M059J (cell line): ENCODE measurements around the gene PRPF40B. TPM values are rescaled to one million over a fixed set of nuclear protein-coding genes. Genes with fewer than 3 reads are reported as not detected.
"Not testable (repeated sequence)": the region's sequence is repeated elsewhere in the genome, so short reads cannot be mapped to it uniquely, and the experiment has no call there.

ENCODE experiments used
- DNase-seq: peaks from one replicate; pipeline ENCODE4 v3.0.0-alpha.2; 2012; ENCODE audit warnings: low read depth
- total RNA-seq: library from RNA; depleted of rRNA; stranded (reverse); fragments of >200 nt; shearing (Covaris generic); gene quantifications from 2 replicates; pipeline ENCODE4 v1.2.3, GENCODE V29; 2014

Gene PRPF40B
- total RNA-seq, 1 experiment from 2014 or later = 9.8 TPM

DNA sequence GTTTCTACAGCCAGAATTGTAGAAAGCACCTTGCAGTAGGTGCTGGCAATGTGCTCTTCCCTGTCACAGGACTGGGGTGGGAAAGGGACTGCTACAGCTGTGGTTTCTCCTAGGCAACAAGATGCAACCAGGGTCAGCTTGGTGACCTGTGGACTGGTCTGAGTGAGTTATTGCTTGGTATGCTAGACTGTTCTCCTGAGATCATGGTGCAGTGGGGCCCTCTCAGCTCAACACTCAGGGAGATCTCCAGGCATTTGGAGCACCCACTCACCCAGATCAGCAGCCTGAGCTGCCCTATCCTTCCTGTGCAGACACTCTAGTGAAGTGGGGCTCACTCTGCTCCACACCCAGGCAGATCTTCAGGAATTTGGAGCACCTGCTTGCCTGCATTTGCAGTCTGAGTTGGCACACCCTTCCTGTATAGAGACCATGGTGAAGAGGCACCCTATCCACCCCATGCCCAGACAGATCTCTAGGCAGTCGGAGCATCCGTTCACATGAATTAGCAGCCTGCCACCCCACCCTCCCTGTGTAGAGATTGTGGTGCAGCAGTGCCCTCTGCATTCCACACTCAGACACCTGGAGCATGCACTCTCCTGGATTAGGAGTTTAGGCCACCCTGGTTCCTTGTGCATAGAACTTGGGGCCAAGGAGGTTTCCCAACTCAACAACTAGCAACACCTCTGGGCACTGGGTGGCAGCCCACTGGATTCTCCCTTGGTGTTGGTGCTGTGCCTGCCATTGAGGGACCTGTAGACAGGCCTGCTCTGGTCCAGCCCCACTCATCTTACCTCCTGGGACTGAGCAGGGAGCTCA, 14.1 kb upstream of the PRPF40B start:
- DNase-seq = no peak

DNA sequence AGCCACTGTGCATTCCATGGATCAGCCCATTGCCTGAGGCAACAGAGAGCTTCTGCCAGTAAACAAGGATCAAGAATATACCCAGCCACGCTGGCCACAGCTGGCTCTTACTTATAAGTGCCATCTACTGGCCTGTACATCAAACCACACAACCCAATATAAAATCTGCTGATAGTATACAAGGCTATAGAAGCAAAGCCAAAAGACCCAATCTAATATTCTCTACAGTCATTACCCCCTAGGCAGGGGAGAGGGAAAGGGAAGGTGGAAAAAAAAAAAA, 13.5 kb upstream of the PRPF40B start:
- peak; percentile 43 for DNase-seq

DNA sequence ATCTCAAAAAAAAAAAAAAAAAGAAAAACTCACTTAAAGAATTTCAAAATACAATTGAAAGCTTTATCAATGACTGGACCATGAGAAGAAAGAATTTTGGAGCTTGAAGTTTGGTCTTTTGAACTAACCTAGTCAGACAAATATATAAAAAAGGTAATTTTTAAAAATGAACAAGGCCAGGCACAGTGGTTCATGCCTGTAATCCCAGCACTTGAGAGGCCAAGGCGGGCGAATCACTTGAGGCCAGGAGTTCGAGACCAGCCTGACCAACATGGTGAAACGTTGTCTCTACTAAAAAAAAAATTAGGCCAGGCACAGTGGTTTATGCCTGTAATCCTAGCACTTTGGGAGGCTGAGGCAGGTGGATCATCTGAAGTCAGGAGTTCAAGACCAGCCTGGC, 12.6 kb upstream of the PRPF40B start:
- not testable (repeated sequence) for DNase-seq

DNA sequence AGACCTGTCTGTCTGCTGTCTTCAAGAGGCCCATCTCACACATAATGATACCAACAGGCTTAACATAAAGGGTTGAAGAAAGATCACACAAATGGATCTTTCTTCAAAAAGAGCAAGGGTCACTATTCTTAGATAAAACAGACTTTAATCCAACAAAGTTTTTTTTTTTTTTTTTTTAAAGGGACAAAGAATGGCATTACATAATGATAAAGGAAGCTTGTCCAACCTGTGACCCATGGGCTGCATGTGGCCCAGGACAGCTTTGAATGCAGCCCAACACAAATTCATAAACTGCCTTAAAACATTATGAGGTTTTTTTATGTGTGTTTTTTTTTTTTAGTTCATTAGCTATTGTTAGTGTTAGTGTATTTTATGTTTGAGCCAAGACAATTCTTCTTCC, 11.2 kb upstream of the PRPF40B start:
- no peak for DNase-seq

GRCh38 chr12:49615725-49616124, 7.6 kb upstream of the PRPF40B start:
- peak; percentile 77 for DNase-seq

- no peak for DNase-seq
These were observed 6.7 kb upstream of the PRPF40B start for GRCh38 chr12:49616533-49617219.

- DNase-seq = no peak
These were observed 4.8 kb upstream of the PRPF40B start for GRCh38 chr12:49618576-49618975.

DNA sequence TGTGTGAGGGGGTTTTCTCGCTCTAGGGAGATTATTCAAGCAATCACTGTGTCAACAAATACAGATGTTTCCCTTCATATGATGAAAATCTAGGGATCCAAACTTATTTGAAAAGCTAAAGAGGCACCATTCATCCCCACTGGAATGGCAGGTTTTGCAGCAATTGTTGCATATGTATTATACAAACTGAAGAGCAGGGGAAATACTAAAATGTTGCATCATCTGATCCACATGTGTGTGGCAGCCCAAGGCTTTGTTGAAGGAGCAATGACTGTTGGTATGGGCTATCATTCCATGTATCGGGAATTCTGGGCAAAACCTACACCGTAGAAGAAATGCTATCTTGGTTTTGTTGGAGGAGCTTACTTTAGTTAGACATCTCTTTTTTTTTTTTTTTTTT, 4.1 kb upstream of the PRPF40B start:
- no peak for DNase-seq

- DNase-seq = no peak
These were observed 1.5 kb upstream of the PRPF40B start for GRCh38 chr12:49621651-49622500.

GRCh38 chr12:49622501-49623141, 740 bp upstream of the PRPF40B start:
- DNase-seq = peak; percentile 46

- peak; percentile 86 for DNase-seq
These were observed 1.7 kb downstream of the PRPF40B start for GRCh38 chr12:49624921-49625577.

DNA sequence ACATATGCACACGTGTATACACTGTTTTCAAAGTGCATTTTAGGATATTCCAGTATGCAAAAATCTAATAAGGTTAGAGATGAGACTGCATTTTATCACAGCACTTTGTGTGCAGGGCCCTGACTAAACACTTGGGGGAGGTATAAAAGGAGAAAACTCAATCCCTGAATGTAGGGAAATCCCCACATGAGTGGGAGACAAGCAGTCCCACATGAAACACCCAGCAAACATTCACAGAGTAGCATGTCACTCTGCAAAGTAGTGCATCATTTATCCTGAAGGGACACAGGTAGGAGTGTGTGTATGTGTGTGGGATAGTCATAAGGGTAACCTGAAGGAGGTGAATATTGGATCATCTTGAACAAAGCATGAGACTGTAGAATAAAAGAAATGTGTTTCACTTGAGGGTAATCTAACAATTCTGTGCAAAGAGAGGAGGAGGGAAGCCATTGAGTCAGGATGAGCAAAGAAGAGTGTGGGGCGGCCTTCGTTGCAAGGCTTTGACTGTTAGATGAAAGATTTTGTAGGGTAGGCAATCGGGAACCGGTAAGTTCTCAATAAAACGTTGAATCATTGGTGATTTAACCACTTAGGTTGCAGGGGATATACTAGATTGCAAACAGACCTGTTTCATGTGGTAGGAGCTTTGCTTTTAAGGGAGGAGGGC, 2.9 kb downstream of the PRPF40B start:
- peak; percentile 23 for DNase-seq

- DNase-seq = no peak
These were observed 3.5 kb downstream of the PRPF40B start for GRCh38 chr12:49626836-49627235.

GRCh38 chr12:49627752-49628360, 4.5 kb downstream of the PRPF40B start:
- peak; percentile 87 for DNase-seq

DNA sequence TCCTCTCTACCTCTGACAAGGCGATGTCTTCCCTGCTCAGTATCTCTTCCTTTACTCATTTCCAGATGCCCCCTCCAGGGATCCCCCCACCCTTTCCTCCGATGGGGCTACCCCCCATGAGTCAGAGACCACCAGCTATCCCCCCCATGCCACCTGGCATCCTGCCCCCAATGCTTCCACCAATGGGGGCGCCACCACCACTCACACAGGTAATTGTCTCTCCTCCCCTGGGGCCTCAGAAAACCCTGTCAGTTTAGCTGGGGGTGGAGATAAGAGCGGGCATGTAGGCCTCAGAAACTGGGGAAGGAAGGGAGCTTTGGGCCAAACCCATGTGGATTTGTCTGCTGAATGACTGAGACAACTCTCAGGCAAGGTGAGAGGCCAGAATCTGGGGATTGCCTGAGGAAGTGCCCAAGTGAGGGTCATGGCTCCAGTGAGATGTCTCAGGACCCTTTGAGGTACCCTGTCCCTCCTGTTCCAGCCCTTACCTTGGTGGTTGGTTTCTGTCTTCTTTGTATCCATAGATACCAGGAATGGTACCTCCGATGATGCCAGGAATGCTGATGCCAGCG, 8.1 kb downstream of the PRPF40B start:
- no peak for DNase-seq

- DNase-seq = no peak
These were observed 9.0 kb downstream of the PRPF40B start for GRCh38 chr12:49632401-49632800.

DNA sequence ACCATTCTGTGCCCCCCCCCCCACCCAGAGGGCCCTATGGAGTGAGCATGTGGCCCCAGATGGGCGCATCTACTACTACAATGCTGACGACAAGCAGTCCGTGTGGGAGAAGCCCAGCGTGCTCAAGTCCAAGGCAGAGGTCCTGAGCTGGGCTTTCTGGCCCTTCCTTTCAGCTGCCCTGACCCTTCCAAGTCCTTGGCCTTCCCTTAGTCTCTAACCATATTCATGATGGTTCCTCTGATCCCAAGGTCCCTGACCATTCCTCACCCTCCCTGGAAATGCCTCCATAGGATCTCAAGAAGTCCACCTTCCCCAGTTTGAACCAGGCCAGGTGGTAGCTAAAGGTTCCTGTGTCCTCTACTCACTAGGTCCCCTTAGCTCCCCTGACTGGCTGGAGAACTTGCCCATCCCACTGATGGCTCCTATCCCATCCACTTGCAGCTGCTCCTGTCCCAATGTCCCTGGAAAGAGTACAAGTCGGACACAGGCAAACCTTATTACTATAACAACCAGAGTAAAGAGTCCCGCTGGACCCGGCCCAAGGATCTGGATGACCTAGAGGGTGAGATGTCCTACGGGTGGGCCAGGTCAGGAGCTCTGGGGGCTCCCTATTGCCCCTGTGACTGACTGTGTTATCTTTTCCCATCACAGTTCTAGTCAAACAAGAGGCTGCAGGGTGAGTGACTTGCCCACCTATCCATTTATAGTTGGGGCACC, 9.8 kb downstream of the PRPF40B start:
- DNase-seq = no peak

GRCh38 chr12:49633703-49634345, 10.5 kb downstream of the PRPF40B start:
- no peak for DNase-seq

DNA sequence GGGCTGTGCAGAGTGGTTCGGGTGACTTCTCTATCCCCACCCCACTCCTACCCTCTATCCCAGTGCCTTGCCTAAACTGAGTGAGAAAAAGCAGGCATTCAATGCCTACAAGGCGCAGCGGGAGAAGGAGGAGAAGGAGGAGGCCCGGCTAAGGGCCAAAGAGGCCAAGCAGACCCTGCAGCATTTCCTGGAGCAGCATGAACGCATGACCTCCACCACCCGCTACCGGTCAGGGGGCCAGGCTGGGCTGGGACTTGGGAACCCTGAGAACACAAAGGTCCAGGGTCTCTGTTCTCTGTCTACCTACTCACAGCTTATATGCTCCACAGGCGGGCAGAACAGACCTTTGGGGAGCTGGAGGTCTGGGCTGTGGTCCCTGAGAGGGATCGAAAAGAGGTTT, 11.7 kb downstream of the PRPF40B start:
- DNase-seq = no peak
